Right renal cortex interstitium (tissue), 3 donors: ENCODE results near the gene ABCA2. TPM values are rescaled to one million over a fixed set of nuclear protein-coding genes. Genes with fewer than 3 reads are reported as not detected.

Experiments used
- DNase-seq, 3 donors: peaks; one replicate each; pipeline ENCODE4 v3.0.0-alpha.2; 2013; ENCODE audit warnings: low read depth in 3 of 3, low spot score in 2 of 3
- polyA plus RNA-seq, 3 donors: library from polyadenylated mRNA; unstranded; fragments of 120-200 nt; gene quantifications; one replicate each; pipeline ENCODE4 v1.2.1, GENCODE V29; 2013; ENCODE audit not compliant: insufficient read length in 3 of 3

Gene ABCA2
- polyA plus RNA-seq, 3 donors: 42.0 to 49.0 (median 46.3) TPM

DNA sequence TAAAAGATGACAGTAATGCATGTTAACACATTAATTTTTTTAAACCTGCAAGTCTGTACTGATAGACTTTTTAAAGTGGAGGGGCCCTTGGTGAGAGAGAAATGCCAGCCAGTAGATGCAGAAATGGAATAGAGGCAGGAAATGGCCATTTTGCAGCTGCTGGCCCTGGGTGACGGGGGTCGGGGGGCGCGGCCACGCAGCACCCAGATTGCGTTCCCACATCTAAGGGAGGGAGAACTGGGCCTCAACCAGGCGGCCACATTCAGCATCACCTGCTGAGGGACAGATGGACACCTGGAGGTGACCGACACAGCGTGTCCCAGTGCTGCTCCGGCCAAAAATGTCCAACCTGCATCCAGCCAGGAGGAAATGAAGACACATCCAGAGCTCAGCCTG, 25.4 kb downstream of the ABCA2 start:
- DNase-seq: no peak

DNA sequence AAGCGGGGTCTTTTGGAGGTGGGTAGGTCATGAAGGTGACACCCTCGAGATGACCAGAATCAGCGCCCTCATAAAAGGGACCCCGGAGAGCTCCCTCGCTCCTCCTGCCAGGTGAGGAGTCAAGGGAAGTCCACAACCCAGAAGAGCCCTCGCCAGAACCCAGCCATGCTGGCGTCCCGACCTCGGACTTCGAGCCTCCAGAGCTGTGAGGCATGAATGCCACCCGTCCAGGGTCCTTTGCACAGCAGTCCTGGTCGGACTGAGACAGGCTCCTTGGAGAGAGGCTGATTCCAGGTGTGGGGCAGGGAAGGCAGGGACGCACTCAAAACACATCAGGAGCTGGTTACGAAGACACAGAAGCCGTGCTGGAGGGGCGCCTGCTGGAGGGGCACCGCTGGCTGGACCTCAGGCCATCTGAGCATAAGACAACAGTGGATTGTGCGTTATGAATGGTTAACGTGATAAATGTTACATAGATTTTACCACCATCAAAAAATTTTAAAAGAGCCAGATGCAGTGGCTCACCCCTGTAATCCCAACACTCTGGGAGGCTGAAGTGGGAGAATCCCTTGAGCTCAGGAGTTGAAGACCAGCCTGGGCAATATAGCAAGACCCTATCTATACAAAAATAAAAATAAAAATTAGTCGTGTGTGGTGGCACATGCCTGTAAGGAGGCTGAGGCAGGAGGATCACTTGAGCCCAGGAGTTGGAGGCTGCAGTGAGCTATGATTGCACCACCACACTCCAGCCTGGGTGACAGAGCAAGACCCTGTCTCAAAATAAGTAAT, 26.0 kb downstream of the ABCA2 start:
- DNase-seq: no peak

DNA sequence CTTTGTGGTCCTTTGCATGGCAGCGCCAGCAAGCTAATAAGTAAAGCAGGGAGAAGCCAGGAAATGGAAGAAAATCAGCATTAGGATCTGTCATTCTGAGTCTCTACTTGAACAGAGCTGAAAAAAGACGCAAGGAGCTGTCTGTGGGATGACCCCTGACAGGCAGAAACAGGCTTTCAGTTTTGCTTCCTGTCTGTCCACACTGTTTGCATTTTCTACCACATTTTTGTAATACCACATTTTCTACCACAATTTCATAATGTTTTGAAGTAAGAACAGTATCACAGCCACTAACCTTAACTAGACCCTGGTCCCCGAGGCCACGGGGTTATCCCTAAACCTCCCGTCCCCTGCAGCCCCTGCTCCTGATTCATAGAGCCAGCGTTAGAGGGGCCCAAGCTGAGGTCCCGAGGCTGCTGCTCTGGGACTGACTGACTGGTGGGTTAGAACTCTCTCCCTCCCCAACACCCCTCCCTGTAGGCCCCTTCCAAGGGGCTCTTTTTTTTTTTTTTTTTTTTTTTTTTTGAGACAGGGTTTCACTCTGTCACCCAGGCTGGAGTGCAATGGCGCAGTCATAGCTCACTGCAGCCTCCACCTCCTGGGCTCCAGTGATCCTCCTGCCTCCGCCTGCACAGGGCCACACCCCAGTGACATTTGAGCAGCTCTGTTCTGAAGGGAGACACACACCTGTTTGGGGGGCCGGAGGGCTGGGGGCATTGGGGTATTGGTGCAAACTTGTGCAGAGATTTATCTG, 27.7 kb downstream of the ABCA2 start:
- DNase-seq: no peak

DNA sequence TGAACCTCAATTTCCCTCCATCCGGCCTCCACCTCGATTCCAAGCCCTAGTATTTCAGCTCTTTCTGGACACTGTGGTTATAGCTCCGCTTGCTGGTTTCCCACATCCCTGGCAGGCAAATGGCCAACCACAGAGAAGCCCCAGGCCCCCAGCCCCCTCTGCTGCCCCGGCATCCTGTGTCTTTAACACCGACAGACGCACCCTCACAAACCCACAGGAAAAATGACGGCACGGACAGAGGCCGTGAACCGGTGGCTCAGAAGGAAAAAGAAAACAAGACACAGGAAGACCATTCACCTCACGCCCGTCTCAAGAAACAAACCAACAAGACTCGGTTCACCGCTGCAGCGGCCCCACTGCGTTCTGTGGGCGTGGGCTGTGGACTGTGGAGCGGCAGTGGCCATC, 30.2 kb downstream of the ABCA2 start:
- no peak for DNase-seq

DNA sequence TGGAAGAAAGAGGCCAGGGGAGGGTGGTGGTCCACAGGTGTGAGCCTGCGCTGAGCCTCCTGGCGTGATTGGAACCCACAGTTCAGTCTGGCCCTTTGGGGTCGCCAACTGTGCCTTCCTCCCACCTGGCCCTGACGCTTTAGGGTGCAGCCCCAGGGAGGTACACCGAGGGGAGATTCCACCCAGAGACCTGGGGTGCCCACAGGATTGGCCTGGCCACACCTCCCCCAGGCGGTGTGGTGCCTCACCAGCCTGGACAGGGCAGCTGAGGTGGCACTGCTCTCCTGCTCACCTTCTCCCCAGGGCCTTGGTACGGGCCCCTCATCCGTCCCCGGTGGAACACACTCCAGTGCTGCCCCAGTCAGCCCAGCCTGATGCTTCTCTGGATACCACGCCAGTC, 30.7 kb downstream of the ABCA2 start:
- no peak for DNase-seq

GRCh38 chr9:136996361-136997292, 31.4 kb downstream of the ABCA2 start, which contains the start of gene CLIC3:
TSS of gene CLIC3 (minus strand) at chr9:136996568. CDS start at chr9:136996543, 25 bp downstream.
- DNase-seq: no peak

GRCh38 chr9:136995772-136996311, 32.2 kb downstream of the ABCA2 start:
- DNase-seq: no peak

GRCh38 chr9:136995362-136995761, 32.7 kb downstream of the ABCA2 start:
- DNase-seq: no peak

GRCh38 chr9:136994888-136995230, 33.2 kb downstream of the ABCA2 start:
- DNase-seq: no peak

DNA sequence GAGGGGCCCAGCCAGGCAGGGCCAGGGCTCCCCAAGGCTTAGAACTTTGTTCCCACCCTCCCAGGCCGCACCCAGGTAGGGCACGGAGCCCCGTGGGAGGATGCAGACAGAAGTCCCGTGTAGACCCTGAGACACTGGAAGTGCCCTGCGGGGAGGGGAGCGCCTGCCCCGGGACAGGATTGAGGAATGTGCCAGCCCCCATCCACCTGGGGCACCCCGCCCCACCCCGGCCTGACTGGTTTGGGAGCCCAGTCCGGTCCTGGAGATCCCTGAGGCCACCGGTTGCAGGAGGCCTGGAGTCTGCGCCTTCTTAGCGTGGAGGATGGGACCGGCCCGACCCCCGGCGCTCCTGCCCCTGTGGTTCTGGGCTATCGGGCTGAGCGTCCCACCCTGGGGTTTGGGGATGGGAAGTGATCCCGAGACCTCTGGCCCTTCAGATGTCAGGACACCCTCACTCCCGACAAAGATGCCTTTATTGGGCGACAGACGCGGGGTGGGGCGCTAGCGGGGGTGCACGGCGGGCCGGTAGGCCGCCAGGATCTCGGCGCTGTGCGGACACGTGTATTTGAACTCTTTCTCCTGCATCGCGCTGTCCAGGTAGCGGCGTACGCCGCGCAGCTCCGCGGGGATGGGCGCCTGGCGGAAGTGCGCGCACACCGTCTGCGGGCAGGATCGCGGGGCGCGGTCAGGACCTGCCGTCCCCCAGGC, 33.7 kb downstream of the ABCA2 start:
- DNase-seq: no peak

DNA sequence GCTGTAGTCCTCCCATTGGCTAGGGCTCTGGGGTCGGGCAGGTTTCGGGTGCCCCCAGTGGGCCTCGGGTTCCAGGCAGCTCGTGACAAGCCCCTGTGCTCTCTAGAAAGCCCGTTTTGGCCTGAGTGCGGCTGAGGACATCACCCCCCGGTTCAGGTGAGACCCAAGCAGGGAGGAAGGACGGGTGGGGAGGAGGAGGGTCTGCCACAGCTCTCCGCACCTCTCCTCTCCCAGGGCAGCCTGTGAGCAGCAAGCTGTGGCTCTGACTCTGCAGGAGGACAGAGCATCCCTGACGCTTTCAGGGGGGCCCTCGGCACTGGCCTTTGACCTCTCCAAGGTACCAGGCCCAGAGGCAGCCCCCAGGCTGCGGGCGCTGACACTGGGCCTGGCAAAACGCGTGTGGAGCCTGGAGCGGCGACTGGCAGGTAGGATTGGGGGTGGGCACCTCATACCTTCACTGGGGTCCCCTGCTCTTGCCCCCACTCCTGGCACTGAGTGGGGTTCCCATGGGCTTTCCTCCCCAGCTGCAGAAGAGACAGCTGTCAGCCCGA, 35.1 kb downstream of the ABCA2 start:
- DNase-seq: no peak

- peak; percentile 43 to 63 (median 61) for DNase-seq
Measured at GRCh38 chr9:136991993-136992818, 35.8 kb downstream of the ABCA2 start, which contains the start of gene PAXX. TSS of gene PAXX (plus strand) at chr9:136992422. CDS start at chr9:136992444, 22 bp downstream.

DNA sequence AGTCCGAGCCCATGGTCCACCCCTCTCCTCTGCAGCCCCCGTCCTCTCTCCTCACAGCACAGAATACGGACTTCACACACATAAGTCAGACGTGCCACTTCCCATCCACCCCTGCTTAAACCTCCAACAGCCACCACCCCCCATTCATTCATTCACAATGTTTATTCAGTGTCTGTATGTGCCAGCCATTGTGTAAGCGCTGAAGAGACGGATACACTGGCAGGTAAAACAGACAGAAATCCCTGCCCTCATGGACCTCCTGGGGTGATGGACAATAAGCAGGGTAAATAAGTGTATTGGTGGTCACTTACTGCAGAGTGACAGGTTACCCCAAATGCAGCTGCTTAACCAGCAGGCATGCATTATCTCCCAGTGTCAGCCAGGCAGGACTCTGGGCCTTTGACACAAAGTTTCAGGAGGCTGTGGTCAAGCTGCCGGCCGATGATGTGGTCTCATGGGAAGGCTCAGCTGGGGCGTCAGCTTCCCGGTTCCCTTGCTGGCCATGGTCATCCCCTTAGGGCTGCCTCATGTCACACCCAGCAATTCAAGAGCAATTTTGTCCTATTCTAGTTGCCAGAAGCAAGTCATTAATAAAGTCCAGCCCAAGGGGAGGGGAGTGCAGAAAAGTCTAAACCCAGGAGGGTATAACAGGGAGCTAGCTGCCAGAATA, 37.7 kb downstream of the ABCA2 start:
- no peak for DNase-seq

DNA sequence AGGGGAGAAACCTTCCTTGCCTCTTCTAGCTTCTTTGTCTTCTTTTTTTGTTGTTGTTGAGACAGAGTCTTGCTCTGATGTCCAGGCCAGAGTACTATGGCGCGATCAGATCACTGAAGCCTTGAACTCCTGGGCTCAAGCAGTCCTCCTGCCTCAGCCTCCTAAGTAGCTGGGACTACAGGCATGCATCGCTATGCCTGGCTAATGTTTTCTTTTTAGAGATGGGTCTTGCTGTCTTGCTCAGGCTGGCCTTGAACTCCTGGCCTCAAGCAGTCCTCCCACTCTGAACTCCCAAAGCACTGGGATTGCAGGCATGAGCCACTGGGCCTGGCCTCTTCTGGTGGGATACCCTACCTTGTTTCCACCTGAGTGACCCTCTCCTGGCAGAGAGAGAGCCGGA, 39.2 kb downstream of the ABCA2 start:
- no peak for DNase-seq

- DNase-seq: no peak
Measured at GRCh38 chr9:136985853-136986252, 42.2 kb downstream of the ABCA2 start.

DNA sequence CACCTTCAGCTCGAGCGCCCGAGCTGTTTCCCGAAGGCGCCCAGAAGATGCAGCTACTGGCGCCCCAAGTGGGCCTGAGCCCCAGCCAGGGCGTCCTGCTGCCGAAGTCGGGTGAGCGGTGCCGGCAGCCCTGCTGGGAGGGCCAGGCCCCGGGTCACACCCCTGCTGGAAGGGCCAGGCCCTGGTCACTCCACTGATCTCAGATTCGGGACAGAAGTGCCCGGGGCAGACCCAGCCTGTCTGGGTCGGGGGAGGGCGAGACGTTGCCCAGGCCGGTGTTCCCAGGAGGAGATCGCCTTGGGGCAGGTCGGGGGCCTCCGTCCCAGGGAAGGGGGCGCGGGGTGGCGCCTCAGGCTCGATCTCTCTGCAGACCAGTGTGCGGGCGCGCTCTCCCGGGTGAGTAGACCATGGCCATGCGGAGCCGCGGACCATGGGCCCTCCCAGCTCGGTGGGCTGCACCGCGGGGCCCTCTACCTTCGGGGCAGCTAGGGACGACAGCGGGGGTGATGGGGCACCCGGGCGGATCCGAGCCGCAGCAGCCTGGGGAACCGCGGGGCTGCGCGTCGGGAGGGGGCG, 42.9 kb downstream of the ABCA2 start:
- no peak for DNase-seq

GRCh38 chr9:136984464-136985026, 43.5 kb downstream of the ABCA2 start:
- no peak for DNase-seq
